COLO668 (cell line): ENCODE results near the gene ROR2.

Experiments
- DNase-seq: peaks from one replicate; lab custom pipeline; 2025; ENCODE audit not compliant: unreplicated experiment; lab: John Stamatoyannopoulos, UW

Gene ROR2

GRCh38 chr9:91843623-91844148 is 106.3 kb downstream of the ROR2 start:
- DNase-seq: no peak

- no peak for DNase-seq
Measured at GRCh38 chr9:91843093-91843492, 106.9 kb downstream of the ROR2 start.

GRCh38 chr9:91842358-91843049 is 107.5 kb downstream of the ROR2 start:
- no peak for DNase-seq

- no peak for DNase-seq
Measured at GRCh38 chr9:91841591-91841990, 108.4 kb downstream of the ROR2 start.

- no peak for DNase-seq
Measured at GRCh38 chr9:91840882-91841281, 109.1 kb downstream of the ROR2 start.

GRCh38 chr9:91840469-91840868 is 109.6 kb downstream of the ROR2 start:
- DNase-seq: no peak

- no peak for DNase-seq
Measured at GRCh38 chr9:91839926-91840465, 110.0 kb downstream of the ROR2 start.

GRCh38 chr9:91837981-91838731 is 111.9 kb downstream of the ROR2 start:
- DNase-seq: peak; percentile 21

- DNase-seq: no peak
Measured at GRCh38 chr9:91836515-91836914, 113.5 kb downstream of the ROR2 start.

- DNase-seq: no peak
Measured at GRCh38 chr9:91835632-91836031, 114.4 kb downstream of the ROR2 start.

- no peak for DNase-seq
Measured at GRCh38 chr9:91835216-91835615, 114.8 kb downstream of the ROR2 start.

GRCh38 chr9:91834740-91835139 is 115.3 kb downstream of the ROR2 start:
- DNase-seq: no peak

- no peak for DNase-seq
Measured at GRCh38 chr9:91833878-91834255, 116.2 kb downstream of the ROR2 start.

GRCh38 chr9:91833096-91833877 is 116.7 kb downstream of the ROR2 start:
- DNase-seq: no peak

- no peak for DNase-seq
Measured at GRCh38 chr9:91832322-91832721, 117.7 kb downstream of the ROR2 start.

- no peak for DNase-seq
Measured at GRCh38 chr9:91825866-91826265, 124.2 kb downstream of the ROR2 start.

- DNase-seq: no peak
Measured at GRCh38 chr9:91825422-91825821, 124.6 kb downstream of the ROR2 start.

GRCh38 chr9:91824601-91825305 is 125.3 kb downstream of the ROR2 start:
- no peak for DNase-seq

GRCh38 chr9:91824151-91824550 is 125.9 kb downstream of the ROR2 start:
- DNase-seq: no peak

GRCh38 chr9:91820949-91821880 is 128.8 kb downstream of the ROR2 start:
- no peak for DNase-seq
